NCI-H2227 (cell line): ENCODE data around the gene C16orf96.

Experiments used
- DNase-seq: peaks from one replicate; lab custom pipeline; 2025; ENCODE audit not compliant: unreplicated experiment; lab: John Stamatoyannopoulos, UW

C16orf96 gene

DNA sequence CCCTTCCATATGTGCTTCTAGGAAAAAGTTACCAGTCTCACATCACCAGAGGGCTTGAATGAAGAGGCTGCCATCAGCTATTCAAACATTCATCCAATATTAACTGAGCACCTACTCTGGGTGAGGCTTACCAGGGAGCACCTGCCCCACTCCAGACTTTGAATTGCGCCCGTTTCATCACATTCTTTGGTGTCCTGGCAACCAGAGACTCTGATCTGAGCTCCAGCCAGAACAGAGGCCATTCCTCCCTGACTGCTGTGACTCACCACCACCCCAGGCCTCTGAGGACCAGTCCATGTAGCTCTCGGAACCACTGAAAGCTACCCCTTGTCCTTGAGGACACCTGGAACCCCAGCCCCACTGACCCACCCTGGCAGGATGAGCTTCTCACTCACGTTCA, at the start of gene C16orf96:
Gene C16orf96, plus strand, starts transcription at position 229 of the 400 bp plus-strand sequence. Its CDS starts 150 bp downstream, at position 379.
- DNase-seq, result no peak

DNA sequence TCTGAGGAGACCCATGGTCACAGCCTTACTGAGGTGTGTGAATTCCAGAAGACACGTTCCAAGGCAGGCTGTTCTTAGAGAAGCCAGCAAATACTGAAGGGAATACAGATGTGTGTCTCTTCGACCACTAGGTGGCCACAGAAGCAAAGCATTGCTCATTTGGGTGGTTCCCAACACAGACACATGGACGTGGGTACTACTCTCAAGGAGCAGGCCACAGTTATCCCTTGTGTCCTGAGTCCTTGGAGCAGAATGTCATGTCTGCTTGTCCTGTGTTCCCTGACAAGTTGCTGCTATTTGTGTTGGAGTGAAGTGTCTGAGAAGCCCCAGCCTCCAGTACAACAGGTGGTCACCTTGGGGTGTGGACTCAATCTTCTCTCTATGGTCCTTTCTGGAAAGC, 49.7 kb upstream of the C16orf96 start:
- DNase-seq, result peak; percentile 87

DNA sequence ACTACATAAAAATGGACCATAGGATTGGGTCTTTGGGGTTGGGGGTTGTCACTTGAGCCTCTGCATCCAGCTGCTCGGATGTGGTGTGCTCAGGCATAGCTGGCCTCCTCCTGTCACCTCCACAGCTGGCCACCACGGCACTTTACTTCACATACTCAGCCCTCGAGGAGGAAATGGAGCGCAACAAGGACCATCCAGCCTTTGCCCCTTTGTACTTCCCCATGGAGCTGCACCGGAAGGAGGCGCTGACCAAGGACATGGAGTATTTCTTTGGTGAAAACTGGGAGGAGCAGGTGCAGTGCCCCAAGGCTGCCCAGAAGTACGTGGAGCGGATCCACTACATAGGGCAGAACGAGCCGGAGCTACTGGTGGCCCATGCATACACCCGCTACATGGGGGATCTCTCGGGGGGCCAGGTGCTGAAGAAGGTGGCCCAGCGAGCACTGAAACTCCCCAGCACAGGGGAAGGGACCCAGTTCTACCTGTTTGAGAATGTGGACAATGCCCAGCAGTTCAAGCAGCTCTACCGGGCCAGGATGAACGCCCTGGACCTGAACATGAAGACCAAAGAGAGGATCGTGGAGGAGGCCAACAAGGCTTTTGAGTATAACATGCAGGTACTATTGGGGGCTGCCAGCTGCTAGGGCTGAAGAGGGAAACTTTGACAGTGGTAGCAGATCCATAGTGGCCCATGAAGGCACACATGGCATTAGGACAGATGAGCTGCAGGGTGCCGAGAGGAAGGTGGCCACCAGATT, 48.4 kb upstream of the C16orf96 start:
- DNase-seq, result no peak

DNA sequence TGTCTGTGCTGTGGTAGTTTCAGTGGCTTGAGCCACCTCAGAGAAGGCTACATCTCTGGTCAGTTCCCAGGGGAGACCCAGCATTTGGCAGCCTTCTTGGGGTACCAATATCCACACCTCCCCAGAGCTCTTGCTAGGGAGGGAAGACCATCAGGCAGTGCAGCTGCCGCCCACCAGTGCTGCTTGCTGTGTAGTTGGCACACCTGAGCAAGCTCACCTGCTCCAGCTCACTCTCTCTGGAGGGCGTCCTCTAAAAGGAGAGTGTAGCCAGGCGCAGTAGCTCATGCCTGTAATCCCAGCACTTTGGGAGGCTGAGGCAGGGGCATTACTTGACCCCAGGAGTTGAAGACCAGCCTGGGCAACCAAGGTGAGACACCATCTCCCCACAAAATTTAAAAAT, 47.3 kb upstream of the C16orf96 start:
- no peak for DNase-seq

DNA sequence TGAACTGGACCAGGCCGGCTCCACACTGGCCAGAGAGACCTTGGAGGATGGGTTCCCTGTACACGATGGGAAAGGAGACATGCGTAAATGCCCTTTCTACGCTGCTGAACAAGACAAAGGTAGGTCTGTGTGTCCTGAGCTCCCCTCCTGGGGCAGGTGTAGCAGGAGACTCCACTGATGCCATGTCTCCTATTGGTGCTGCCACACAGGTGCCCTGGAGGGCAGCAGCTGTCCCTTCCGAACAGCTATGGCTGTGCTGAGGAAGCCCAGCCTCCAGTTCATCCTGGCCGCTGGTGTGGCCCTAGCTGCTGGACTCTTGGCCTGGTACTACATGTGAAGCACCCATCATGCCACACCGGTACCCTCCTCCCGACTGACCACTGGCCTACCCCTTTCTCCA, 46.7 kb upstream of the C16orf96 start:
- no peak for DNase-seq

DNA sequence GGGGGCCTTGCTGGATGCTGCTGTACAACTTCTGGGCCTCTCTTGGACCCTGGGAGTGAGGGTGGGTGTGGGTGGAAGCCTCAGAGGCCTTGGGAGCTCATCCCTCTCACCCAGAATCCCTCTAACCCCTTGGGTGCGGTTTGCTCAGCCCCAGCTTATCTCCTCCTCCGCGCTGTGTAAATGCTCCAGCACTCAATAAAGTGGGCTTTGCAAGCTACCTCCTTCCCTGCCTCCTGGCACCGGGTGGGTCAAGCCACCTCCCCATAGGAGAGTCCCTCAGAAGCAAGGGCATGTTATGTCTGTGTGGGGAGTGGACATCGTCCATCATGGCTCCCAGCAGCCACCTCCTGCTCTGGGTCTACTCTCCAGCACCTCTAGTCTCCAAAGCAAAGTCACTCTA, 46.0 kb upstream of the C16orf96 start:
- no peak for DNase-seq

DNA sequence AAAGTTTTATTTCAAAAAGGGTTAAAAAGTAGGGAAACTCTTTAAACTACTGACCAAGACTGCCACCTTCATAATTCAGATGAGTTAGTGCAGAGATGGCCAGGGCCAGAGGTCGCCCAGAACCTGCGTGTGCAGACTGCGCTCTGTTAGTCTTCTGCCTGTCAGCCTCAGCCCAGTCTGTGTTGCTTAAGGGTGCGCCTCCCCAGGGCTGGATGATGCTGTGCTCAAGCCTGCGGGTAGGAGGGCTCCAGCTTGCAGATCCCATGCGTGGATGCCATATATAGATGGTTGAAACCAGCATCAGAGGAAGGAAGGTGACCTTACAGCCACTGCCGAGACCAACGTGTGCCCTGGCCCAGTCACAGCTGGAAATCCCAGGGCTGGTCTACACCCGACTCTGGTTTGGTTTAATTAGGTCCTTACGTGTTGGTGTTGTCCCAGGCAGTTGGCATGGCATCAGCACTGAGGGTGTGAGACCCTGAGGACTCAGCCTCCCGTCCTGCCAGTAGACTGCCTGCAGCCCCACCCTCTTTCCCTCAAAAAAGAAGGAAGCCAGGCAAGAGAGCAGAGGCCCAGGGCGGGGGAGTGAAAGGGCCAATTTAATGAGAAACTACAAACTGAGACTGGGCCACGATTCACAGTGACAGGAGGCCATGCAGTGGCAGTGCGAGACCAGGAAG, 45.3 kb upstream of the C16orf96 start:
- no peak for DNase-seq

DNA sequence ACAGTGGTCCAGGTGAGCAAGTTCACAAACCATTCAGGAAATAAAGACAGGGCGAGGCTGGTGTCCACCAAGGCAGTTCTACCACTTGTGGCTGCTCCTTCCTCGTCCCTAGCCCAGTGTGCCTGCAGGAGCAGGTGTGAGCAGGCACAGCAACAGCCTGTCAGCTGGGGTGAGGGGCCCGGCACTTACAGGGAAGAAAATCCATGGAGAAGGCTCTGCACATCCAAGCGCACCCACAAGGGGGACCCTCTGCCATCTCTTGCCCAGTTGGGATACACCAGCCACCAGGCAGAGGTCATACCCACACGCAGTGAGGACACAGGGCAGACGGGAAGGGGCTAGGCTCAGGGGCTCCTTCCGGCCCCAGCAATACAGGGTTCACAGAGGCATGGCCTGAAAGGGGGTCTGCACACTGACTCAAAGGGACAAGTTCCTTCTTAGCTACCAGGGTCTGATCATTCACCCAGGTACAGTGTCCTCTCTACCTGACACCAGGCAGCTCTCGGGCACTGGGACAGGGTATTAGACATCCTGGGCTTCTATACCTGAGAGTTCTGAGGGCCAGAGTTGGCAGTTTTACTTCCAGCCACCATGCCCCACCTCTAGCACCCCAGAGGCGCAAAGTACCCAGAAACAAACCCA, 44.6 kb upstream of the C16orf96 start:
- peak; percentile 67 for DNase-seq

DNA sequence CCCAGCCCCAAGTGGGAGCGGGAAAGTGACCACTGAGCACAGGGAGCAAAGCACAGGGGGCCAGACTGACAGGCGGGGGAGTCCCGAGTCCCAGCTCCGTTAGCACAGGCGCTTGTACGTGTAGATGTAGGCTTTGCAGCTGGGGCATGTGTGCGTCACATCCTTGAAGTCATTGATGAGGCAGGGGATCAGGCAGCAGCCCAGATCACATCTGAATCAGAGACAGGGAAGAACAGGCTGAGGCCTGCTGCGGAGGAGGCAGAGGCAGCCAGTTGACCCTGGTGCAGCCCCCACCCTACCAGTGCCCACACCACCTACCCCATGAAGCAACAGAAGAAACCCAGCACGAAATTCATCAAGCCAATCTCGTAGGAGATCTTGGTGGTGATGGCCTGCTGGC, 43.7 kb upstream of the C16orf96 start:
- no peak for DNase-seq

DNA sequence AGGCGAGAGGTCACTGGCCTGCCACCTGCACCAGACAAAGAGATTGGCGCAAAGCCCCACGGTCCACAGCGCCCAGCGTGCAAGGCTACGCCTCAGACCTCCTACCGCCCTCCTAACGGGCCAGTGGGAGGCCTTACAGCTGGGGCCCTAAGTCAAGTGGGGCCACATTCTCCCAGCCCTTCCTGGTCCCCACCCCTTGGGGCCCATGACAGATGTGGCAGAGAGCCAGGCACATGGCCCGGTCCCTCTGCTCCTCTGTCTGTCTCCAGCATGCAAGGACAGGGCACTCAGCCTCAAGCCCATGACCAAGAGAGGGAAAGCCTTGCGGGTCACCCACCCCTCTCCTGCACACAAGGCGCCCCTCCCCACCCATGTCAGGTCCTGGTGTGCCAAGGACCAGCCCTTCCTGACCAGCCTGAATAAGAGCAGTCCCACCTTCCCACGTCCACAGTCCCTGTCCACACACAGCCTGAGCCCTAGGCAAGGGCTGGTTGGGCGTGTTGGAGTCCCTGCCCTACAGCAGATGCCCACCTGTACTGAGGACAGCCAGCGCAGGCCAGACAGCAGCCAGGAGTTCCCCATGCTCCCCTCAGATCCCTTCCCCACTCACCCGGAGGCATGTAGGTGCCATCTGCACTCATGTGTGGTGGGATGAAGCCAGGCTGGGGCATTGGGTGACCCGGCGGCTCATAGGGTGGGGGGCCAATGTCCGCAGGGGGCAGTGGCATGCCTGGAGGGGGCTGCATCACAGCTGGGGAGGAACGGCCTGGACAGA, 42.9 kb upstream of the C16orf96 start:
- DNase-seq, result no peak

DNA sequence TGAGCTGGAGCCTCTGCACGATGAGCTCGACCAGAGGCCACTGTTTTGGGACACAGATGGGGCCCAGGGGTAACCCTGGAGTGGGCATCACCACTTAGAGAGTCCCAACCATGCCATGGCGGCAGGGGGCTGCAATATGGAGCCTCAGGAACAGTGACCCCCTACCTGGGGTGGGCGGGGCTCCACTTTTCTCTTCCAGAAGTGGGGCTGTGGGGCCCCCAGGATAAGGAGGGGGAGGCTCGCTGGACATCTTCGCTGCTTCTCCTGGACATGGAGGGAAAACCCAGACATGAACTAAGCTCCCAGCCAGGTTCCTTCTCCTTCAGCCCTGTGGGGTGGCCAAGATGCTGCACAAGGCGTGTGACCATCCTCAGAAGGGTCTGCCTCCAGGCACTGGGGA, 42.3 kb upstream of the C16orf96 start:
- no peak for DNase-seq

DNA sequence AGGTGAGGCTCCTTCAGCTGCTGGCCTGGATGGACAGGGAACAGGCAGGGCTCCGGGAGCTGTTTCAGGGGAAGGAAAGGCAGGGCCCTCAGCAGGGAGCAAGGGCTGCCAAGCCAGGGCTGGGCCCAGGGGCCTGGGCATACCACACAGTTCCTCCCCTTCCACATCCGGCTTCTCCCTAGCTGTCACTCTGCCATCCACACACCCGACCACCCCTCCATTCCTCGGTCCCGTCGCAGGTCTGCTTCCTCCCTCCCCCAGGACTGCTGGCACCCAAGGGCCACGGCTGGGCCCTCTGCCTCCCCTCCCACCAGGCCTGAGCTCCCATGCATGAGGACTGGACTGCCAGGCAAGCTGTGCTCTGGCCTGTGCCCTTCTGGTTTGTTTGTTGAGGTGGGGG, 41.5 kb upstream of the C16orf96 start:
- DNase-seq, result no peak

DNA sequence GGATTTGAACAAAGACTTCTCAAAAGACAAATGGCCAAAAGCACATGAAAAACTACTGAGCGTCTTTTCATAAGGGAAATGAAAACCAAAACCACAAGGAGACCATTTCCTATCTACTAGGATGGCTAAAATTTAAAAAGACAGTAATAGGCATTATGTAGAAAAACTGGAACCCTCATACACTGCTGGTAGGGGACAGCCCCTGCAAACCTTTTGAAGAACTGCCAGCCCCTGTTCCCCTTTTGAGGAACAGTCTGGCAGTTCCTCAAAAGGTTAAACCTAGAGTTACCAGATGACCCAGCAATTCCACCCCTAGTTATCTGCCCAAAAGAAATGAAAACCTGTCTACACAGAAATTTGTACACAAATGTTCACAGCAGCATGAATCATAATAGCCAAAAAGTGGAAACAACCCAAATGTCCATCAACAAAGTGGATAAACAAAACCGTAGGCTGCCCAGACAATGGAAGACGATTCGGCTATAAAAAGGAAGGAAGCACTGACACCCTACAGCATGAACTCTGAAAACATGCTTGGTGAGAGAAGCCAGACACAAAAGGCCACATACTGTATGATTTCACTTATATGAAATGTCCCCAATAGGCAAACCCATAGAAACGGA, 40.4 kb upstream of the C16orf96 start:
- DNase-seq, result no peak

DNA sequence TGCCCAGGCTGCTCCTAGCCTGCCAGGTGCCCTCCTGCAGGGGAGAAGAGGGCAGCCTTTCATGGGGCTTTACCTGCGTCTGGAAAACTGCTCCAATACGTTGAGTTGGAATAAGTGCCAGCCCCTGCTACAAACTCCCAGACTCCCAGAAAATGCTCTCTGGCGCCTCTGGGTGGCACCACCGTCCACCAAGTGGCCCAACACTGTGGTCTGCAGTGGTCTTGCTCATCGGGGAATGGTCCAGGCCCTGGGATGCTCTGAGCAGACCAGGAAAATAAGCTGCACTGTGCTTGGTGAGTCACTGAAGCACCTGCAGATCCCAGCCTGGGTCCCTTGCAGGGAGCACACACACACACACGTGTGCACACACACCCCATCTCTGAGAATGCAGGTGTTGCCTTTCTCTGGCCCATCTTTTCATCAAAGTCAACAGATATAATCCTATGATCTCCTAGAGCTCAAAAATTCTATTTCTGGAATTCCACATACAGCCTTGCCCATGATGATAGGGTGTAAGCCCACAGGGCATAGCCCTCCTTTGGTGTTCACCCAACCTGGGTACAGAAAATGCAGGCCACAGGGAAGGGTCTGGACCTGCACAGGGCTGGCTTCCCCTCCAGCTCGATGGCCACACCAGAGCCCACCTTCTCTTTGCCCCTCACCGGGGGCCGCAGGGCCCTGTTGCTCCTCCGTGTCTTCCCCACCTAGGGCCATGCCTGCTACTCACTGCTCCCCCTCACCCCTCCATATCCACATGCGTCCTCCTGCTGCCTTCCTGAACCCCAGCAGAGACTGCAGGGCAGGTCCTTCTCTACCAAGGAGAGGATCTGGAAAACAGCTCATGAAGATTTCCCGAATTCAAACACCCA, 38.1 kb upstream of the C16orf96 start:
- DNase-seq, result peak; percentile 77

DNA sequence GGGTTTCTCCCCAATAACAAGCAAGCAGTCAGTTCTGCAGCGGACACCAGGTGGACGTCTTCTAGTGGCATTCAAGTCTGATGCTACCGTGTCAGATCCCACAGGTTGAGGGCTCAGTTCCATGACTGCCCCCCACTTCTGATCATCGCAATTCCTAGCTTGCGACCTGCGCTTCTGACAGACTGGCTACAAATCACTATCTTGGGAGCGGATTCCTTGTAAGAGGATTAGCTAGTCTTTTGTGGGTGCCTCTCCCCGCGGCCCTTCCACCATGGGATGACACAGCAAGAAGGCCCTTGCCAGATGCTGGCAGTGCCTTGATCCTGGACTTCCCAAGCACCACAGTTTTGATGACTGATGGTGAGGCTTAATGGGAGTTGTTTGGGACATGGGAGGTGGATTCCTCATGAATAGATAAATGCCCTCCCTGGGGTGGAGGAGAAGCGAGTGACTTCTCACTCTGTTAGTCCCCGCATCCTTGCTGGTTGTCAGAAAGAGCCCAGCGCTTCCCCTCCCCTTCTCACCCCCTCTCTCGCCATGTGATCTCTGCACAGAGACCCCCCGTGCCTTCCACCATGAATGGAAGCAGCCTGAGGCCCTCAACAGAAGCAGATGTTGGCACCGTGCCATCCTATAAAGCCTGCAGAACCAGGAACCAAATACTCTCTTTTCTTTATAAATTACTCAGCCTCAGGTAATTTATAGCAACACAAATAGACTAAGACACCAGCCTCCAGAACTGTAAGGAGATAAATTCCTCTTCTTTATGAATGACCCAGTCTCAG, 36.7 kb upstream of the C16orf96 start:
- no peak for DNase-seq

DNA sequence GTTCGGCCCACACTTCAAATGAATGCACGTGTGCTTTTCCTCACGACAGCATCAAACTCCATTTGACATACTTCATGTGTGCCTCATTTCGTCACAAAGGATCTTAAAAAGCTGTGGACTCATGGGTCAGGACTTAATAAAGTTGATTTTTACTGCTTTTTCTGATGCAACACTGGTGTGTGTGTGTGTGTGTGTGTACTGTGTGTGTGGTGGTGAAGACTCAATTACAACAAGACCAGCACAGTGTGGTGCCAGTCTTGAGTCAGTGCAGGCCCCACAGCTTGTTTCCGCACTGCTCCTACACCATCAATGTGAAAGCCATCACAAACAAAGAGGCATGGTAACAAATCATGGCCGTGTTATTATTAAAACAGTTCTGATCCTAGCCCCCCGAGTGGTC, 35.2 kb upstream of the C16orf96 start:
- no peak for DNase-seq

DNA sequence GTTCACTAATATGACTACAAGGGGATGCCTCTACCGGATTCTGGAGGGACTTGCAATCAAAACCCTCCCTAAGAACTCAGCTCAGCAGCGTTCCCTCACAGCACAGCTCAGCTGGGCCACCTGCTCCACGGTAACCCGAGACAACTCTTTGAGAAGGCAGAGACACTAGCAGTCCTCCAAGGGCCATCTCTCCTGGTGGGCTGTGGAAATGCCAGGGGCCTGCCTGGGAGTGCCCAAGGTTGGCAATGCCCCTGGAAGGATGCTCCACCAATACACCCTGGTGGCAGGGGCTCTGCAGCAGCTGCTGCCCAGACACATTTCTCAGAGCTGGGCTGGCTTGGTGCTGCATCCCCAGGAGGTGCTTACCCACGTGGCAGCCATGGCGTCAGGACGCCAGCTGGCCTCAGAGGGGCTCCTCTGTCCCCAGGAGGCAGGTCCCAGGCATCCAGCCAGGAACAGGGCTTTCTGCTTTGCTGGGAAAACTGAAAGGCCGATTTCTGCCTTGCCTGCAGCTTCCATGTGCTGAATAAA, 34.0 kb upstream of the C16orf96 start:
- no peak for DNase-seq

DNA sequence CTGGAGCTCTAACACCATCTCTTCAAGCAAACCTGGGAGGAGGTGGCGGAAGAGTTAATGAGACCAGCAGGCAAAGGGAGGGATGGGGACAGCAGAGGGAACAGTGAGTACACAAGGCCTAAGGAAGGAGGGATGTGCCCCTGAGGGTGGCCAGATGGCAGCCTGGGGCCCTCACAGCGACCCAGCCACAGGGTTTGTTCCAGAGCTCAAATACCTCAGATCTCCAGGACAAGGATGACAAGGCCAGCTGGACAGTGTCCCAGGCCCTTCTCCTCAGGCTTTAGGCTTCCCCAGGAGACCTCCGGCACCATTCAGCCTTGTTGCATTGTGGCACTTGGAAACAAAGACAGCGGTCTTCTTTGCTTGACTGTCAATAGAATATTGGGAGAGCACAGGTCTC, 32.5 kb upstream of the C16orf96 start:
- no peak for DNase-seq

DNA sequence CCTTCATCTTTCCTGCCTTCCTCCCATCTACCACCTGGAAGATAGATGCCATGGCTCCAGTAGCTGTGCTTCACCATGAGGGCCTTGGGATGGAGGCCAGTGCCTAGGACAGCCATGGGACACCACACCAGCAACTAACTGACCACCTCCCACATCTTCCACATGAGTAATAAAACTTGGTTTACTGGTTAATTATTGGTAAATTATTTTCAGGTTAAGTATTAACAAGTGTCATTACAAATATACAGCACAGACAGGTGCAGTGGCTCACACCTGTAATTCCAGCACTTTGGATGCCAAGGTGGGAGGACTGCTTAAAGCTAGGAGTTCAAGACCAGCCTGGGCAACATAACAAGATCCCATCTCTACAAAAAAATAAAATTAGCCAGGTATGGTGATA, 31.6 kb upstream of the C16orf96 start:
- DNase-seq, result no peak
